Measurements from ENCODE around the gene CDH23.

CDH23 gene

DNA sequence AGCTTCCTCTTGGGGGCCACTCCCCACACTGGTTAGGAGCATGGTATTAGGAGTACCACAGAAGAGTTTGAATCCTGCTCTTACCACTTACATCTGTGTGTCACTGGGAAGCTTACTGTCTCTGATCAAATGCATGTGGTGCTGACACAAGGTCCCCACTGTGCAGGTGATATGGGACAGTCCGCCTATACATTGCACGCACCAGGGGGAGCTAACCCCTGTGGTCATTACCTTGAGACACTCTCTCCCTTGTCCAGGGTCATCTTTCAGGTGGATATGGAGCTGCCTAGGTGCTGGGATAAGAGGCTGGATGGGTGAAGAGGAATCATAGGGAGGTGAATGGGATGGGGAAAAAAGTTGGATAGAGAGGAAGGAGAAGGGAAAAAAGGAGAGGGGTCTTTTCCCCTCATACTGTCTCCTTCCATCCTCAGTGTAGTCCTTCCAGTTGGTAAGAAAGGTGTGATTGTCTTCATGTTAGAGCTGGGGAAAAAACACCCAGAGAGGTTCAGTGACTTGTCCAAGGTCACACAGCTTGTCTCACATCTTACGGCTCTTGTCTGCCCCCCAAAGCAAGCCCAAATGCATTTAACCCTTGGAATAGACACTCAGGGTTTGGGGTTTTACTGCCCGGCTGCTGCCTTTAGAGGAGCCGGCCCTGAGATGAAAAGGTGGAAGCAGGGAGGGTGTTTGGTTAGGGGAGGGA lies 125.9 kb downstream of the CDH23 start:
- no peak for DNase-seq

DNA sequence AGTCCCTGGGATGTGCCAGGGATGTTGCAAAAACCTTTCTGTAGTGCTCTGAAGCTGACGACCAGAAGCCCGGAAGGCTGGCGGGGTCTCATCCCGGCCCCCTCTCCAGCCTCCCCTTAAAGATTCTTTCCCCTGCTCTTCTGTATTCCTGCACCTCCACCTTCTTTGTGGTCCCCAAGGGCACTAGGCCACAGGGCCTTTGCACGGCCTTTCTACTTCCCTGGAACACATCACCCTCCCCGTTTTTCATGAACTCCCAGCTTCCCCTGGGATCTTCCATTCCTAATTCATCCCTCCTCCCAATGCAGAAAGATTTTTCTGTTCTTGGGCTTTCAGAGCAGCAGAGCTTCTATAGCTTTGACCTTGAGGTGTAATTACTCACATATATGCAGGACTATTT lies 127.0 kb downstream of the CDH23 start:
- no peak for DNase-seq

DNA sequence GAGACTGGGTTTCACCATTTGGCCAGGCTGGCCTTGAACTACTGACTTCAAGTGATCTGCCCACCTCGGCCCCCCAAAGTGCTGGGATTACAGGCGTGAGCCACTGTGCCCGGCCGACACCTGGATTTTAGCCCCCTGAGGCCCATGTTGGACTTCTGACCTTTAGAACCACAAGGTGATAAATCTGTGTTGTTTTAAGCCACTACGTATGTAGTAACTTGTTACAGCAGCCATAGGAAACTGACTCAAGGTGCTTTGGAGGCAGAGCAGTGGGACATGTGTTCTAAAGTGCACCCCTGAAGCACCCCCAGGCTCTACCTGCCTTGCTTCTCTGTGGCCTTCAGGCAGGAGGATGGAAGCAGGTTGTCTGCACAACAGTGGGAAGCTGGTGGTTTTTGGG lies 128.4 kb downstream of the CDH23 start:
- DNase-seq, result no peak

DNA sequence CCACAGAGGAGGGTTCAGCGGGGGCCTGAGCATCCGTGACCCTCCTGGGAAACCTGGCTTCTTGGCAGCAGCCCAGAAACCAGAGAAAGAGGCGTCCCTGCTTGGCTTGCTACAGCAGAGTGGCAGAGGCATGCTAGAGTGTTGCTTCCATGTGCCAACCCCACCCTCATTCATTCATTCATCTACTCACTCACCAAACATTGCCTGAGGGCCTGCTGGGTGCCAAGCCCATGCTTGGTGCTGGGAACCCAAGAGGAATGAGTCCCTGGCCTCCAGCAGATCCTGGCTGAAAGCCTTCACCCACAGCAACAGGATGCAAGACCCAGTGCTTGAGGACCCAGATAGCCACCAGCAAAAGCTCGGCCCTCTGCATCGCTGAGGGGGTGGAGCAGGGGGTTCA lies 129.0 kb downstream of the CDH23 start:
- DNase-seq, result no peak

DNA sequence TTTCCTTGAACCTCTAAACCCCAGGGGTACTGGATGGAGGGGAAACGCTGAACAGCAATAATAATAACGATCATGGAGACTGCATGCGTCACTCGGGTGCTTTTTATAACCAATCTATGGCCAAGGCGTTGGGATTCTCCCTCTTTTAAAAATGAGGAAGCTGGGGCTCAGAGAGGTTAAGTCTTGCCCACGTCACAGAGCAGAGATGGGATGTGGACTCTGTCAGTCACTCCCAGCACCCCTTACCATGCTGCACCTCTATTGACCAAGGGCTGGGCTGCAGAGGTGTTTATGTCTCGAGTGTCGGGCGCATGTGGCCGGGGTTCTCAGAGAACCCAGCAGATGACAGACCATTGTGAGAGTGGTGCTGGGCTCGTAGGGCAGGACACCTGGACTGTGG lies 129.9 kb downstream of the CDH23 start:
- DNase-seq, result no peak

DNA sequence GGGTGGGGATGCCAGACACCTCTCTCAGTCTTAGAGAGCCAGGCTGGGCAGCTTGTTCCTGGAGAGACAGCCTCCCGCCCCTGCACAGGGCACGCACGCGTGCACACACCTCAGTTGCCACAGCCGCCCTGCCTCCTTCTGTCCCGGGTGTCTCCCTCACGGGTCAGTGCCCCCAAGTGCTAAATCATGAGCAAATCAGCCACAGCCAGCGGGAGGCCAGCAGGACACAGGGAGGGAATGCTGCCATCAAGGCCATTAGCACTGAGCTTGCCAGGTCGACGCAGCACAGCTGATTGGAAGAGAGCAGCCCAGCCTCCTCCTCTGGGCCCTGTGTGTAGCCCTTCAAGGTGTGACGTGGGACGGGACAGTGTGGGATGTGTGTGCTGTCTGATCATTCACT lies 130.4 kb downstream of the CDH23 start:
- no peak for DNase-seq

DNA sequence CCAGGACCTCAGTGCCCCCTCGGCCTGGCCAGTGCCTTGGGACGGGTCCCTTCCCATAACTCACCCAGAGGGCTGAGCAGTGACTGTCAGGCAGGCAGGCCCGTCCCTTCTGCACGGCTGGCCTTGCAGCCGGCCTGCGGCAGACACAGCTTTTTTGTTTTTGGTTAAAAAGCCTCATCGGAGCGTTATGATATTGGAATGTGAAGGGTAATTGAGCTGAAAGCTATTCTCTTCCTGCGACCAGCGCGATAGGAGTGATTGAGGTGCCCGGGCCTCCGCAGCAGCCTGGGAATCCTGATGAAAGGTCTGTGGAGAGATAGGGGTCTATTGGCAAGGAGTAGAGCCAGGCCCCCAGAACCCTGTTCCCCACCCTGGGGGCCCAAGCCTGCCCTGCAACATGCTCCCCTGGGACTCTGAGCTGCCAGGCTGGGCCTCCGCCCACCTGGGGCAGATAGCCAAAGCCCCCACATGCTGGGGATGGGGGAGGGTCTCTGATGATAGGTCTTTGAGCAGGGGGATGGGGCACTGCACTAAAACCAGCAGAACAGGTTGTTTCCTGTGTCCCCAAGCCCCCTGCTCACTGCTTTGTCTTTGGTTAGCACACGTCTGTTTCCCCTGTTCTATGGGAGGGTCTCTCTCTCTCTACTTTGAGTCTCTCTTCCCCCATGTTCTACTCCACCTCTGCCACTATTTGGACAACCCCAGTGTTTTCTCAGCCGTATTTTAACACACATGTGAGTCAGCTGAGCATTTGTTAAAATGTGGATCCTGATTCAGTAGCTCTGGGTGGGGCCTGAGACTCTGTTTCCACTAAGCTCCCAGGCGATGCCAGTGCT lies 131.9 kb downstream of the CDH23 start:
- no peak for DNase-seq

DNA sequence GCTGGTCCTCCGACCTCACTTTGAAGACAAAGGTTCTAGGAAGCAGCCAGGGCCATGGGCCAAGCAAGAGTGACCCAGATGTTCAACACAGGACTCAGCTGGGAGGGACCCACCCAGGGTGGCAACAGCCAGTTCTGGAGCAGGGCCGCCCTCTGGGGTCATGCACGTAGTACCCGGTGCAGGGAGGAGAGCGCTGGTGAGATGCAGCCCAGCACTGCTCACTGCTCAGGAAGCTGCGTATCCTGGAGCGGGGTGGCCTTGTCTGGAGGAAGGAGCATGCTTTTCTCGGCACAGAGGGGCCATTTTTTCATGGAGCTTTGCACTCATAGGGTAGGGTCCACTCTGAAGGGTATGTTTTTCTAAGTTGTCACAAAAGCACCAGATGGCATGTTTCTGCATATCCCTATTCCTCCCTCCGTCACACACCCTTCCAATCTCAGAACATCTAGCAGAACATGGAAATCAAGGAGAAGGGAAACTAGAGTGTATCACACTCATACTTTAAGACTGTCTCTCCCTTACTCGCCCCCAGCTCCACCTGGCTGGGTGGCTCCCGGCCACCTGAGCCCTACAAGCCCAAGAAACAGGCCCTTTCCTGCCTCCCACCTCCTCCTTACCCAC lies 132.6 kb downstream of the CDH23 start:
- no peak for DNase-seq

DNA sequence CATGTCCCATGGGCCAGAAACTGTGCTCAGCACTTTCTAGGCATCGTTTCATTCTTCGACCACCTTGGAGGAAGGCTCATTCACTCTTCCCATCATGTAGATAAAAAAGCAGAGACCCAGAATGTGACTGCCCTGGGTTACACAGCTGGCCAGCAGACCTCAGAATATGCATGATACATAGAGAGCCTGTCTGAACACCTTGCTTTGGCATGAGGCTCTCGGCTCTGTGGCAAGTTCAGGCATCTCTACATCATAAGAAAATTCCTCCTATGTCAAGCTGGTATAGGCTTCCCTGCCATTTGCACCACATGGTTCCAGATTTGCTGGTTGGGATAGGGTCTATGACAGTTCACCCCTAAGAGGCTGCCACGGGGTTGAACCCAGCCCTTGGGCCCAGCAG lies 134.1 kb downstream of the CDH23 start:
- no peak for DNase-seq

DNA sequence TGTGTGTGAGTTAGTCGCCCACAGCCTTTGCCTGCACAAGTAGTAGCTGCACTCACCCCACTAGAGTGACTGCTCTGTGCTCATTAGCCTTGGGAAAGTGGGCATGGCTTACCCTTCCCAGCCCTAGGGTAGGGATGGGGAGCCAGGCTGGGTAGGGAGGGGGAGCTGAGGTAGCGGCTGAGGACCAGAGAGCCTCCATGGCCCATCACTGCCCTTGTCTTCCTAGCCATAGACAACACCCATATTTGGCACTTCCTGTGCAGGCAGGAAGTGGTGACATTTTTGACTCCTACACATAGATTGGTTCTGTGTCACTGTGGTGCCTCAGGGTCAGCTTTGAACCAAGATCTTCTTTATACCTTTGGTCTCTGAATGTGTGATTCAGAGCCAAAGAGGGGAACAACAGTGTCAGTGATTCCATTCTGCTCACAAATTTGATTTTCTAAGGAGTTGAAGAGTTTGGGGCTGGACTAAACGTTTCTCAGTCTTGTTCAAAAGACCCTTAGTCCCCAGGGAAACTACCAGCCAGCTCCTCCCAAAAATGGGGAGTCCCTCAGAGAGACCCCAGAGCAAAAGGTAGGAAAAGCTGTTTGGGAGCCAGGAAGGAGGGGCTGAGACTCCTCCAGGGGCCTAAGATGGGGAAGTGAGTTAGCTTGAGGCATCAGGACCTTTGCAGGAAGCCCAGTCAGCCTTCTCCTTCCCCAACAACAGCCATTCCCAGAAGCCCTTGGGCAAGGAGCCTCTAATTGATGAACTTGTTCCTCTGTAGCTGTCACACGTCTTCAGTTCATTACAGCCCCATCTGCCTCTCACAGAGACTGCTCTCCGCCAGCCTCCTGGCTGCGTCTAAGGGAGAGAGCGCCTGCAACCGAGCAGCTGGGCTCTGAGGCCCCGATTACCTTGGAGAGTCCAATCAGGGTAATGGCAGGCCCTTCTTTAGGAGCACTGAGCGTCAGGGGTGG lies 135.0 kb downstream of the CDH23 start:
- DNase-seq, result no peak

DNA sequence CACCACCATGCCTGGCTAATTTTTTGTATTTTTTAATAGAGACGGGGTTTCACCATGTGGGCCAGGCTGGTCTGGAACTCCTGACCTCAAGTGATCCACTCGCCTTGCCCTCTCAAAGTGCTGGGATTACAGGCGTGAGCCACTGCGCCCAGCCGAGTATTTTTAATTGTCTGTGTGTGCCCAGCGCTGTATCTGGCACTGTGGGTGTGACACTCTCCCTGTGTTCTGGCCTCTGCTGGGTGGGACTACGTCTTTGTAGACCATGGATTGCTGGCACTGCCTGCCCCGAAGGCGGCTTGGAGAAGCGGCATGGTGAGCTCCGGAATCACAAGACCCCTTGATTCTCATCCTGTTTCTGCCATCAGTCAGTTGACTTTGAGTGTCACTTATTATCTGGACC lies 136.2 kb downstream of the CDH23 start:
- no peak for DNase-seq

DNA sequence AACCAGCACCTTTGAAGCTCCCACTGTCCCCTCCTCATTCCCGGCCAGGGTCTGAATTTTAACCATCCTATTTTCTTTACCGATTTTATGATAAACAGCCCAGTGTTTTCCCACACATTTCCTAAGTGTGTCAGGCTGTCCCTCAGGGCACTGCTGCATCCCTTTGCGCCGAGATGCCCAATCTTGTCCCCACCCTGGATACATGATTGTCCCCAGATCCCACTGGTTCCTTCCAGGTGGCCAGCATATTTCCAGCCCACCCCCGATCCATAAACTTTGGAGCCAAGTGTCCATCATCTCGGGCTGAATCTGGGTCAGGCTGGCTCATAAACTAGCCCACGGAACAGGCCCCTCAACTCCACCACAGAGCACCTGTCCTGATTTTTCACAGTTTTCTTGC lies 137.2 kb downstream of the CDH23 start:
- no peak for DNase-seq

DNA sequence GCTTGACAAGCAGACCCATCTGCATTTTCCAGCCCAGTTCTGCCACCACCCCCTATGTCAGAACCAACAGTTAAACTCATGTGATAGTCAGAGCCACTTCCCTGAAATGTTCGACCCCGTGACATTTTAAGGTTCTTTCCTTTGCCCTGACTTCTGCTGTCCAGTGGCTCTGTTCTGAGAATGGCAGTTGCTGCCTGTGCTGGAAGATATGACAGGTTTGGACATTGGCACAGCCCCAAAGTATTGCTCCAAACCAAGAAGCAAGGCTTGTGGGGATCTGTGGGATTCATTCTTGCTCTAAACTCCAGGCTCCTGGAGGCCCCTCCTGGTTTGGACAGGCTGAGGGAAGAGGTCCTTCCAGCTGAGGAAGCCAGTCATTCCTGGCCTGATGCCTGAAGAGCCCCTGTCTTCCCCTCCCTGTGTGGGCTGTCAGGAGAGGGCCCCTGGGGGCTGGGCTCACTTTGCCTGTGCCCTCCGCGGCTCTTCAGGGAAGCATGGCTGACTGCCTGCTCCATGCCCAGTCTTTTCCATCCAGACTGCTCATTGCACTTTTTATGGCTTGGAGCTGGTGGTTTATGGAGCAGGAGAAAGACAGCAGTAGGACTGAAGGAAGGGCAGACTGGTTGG lies 138.0 kb downstream of the CDH23 start:
- no peak for DNase-seq

DNA sequence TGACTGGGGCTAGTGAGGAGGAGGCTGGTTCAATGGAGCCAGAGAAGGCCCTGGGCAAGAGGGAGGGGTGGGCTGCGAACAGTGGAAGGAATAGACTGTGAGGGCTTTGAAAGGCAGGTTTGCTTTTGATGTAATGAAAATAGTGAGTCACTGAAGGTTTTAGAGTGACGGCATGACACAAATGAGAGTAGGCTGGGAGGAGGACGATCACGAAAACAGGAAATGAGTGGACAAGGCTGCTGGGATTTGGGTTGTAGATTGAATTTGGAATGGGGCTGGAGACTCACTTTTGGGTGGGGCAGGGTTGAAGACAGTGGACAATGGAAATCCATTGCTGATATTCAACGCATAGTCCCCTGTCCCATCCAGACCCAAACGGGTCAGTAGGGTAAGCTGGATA lies 139.6 kb downstream of the CDH23 start:
- DNase-seq, result no peak

DNA sequence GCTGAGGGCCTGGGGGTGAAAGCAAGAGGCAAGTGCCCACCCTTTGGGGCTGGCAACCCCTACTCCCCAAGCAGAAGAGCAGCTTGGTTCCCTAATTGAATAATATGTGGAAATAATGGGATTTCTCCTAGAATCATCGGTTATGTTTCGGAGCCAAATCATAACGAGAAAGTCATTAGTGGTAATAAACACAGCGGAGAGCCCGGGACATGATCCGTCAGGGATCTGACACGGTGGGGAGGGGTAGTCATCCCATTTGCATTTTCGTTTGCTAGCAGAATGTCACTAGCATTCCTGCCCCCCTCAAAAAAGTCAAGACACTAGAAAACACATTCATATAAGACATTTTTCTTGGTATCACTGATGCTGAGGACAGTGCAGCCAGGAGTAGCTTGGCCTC lies 140.4 kb downstream of the CDH23 start:
- DNase-seq, result no peak

DNA sequence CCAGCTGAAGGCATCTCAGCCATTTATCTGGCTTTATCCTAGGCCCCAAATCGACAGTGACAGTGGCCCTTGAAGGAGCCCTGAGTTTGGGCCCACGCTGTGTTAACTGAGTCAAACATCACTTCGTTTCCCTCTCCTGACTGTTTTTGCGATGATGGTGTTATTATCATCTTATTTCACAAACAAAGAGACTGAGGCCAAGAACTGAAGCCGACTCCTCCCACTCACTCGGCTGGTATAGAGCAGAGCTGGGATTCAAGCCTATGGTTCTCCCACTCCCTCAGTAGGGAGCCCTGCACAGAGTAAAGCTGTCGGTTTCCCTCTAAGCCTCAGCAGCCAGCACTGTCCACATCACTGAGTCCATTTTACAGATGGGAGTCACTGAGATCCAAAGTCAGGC lies 141.0 kb downstream of the CDH23 start:
- DNase-seq, result no peak

DNA sequence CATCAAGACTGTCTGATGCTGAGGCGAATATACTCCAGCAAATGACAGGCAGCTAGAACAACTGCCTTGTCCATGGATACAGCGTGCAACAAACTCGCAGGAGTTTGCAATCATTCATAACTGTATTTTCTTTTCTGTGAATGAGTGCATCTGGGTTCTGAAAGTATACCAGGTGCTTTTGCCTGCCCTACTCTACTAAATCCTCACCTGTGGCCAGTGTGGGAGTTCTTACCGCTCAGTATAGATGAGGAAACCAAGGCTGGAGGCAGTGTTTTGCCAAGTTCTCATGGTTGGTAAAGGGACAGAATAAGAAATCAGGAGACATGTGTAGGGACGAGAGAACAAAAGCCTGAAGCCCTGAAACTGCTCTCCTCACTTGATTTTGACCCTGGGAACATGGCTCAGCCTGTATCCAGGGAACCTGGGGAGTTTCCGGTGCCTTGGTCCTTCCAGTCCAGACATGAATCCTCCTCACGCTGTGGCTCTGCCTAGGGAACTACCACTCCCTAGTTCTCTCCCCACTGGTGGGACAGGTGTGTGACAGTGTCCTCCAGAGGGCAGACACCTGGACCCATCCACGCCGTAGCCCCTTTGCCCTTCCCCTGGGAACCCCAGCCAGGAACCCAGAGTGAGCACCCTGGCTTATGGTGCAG lies 142.0 kb downstream of the CDH23 start:
- DNase-seq, result no peak

DNA sequence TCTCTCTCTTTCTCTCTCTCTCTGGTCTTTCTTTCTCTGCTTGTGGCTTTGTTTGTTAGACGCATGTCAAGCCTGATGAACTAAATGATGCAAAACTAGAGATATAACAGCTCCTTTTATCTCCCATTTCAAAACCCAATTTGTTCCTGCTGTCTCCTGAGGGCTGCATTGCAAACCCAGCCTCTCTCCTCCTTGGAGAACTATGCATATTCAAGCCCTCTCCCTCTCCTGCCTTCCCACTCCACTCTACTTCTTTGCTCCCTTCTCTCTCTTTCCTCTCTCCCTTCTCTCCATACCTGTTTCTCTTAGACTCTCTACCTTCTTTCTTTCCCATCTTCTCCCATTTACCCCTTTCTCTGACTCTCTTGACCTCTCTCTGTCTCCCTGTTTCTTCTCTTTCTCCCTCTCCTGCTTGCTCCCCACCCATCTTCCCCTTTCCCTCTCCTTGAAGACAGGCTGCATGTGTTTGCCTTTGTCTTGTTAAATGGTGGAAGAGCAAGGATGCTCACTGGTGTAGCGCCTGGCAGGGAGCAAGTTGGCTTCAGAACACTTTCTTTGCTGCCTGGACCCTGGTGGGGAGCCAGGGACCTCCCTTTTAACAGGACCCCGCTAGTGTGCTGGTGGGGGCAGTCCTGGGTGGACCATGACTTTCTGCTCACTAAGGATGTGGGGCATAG lies 142.9 kb downstream of the CDH23 start:
- DNase-seq, result no peak

DNA sequence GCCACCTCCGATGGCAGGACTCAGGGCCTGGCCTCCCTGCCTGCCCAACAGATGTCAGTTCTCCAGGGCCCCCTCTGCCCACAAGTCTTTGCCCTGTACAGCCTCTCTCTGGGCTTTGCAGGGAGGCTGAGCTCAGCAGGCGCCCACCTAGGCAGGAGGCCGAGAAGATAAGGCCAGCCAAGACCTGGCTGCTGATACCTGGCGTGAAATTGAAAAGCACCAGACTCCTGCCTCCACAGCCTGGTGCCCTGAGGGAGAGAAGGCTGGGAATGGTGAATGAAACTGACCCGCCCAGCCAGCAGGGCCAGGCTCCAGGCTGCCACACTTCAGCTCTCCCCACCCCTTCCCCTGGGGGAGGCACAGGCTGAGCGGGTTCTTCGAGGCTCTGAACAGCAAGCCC lies 145.8 kb downstream of the CDH23 start:
- no peak for DNase-seq

DNA sequence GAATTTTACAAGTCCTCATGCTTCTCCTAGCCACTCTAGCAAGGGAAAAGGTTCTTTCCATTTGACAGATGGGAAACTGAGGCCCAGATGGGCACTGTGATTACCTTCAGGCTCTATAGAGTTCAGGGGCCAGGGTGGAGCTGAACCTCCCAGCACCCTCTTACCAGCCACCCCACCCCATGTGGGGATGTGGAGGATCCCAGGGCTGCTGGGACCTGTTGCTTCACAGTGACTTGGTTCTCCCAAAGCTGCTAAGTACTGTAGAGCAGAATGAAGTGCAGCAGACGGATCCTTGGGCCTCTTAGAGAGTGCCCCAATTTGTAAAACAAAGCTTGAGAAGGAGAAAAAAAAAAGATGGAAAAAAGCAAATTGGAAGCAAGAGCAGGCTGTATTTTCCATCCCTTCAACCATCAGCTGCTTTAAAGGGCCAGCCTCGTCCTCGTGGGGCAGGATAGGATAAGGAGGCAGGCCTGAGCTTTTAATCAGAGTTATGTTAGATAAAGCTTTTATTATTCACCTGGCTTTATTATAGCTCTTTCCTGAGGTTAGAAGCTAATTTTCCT lies 147.0 kb downstream of the CDH23 start:
- no peak for DNase-seq

DNA sequence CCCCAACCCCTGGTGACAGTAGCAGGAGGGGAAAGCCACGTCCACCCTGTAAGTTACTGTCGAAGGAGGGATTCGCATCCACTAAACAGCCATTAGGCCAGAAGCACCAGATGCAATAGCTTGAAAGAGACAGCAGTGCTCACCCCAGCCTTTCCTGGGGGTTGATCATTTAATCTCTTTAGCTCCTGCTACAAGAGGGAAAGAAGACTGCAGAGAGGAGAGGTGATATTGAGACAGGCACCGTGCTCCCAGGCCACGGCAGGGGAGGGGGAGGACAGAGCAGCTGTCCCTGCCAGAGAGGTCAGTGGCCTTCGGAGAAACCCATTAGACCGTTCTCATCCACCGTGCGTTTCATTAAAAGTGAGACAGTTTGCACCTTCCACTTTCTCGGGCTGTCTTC lies 148.3 kb downstream of the CDH23 start:
- no peak for DNase-seq
